K562 (cell line): ENCODE results near the gene FRMD4A. TPM values are rescaled to one million over a fixed set of nuclear protein-coding genes. Genes with fewer than 3 reads are reported as not detected.

Source experiments
- ATAC-seq: fragments of 200-7000 bp; cut with Tn5 transposase; 3 replicates; pipeline ENCODE4 v1.9.1; 2020; ENCODE audit warnings: moderate library complexity
- BruUV-seq: library from RNA; stranded (reverse); fragments of 400-500 nt; replicated peaks from 2 replicates; lab custom pipeline; 2021; lab: Mats Ljungman, UMichigan
- CTCF ChIA-PET: fragments of 300-600 bp; formaldehyde crosslinking; extraction: SDS; loops from one replicate; lab custom pipeline; 2021; ENCODE audit warnings: low intra/inter-chr PET ratio; lab: Yijun Ruan, JAX
- POLR2A ChIA-PET: fragments of 300-600, 350-650 bp; sonication (Branson Sonifier 250); formaldehyde crosslinking; extraction: SDS; loops from one replicate; lab custom pipeline; 2021; ENCODE audit warnings: antibody characterized with exemption, inconsistent platforms; lab: Yijun Ruan, JAX
- DNase-seq, 4 experiments: peaks; one replicate each; pipeline versions ENCODE4 v3.0.0 to v3.0.0-alpha.2; 2011 to 2018; ENCODE audit warnings: low spot score in 3 of 4, mixed read lengths in 3 of 4; ENCODE audit errors: extremely low read depth in 1 of 4
- FAIRE-seq: peaks from 2 replicates; lab custom pipeline; 2011; peaks lifted over from hg19 to GRCh38; lab: Jason Lieb, UNC
- H2AFZ ChIP-seq: 2 replicates; pipeline ENCODE4 v1.6.0; 2011; ENCODE audit warnings: low read depth, low read length, control low read depth, inconsistent platforms
- H3K27ac ChIP-seq: fragments of 200-600 bp; 3 replicates; pipeline ENCODE4 v1.8.0; 2011; ENCODE audit warnings: low read depth, mild to moderate bottlenecking, control low read depth, inconsistent platforms, low read length, moderate library complexity, mixed read lengths; ENCODE audit errors: extremely low read depth
- H3K27me3 ChIP-seq, 2 experiments: fragments of 300-600 bp in 1 of 2; 2 replicates in 1 of 2; 3 replicates in 1 of 2; pipeline versions ENCODE4 v1.6.0 to v1.8.0; 2011; ENCODE audit warnings: inconsistent platforms in 2 of 2, low read length in 2 of 2, mild to moderate bottlenecking in 1 of 2, mixed read lengths in 1 of 2, moderate library complexity in 1 of 2; ENCODE audit not compliant: control insufficient read depth in 2 of 2, insufficient read depth in 2 of 2
- H3K36me3 ChIP-seq: fragments of 300-600 bp; 3 replicates; pipeline ENCODE4 v1.8.0; 2011; ENCODE audit warnings: mild to moderate bottlenecking, low read length, inconsistent platforms; ENCODE audit not compliant: control insufficient read depth, insufficient read depth
- H3K4me1 ChIP-seq, 2 experiments: fragments of 200-600 bp in 1 of 2; replicated peaks in 1 of 2; 2 replicates in 1 of 2; 3 replicates in 1 of 2; pipeline versions ENCODE4 v1.5.1 to v1.8.0; 2011; ENCODE audit warnings: inconsistent platforms in 2 of 2, low read length in 2 of 2, mild to moderate bottlenecking in 1 of 2, mixed read lengths in 1 of 2, moderate library complexity in 1 of 2; ENCODE audit not compliant: control insufficient read depth in 2 of 2, insufficient read depth in 2 of 2
- H3K4me2 ChIP-seq: 2 replicates; pipeline ENCODE4 v1.6.1; 2011; ENCODE audit warnings: low read length, control low read depth, inconsistent platforms, mixed read lengths; ENCODE audit not compliant: insufficient read depth
- H3K4me3 ChIP-seq: fragments of 200-600 bp; sonication (generic), shearing (Covaris generic); 2 replicates; pipeline ENCODE4 v1.5.1; 2016; ENCODE audit warnings: control low read depth, inconsistent platforms
- H3K79me2 ChIP-seq: fragments of 200-600 bp; 3 replicates; pipeline ENCODE4 v1.8.0; 2011; ENCODE audit warnings: low read length, inconsistent platforms; ENCODE audit not compliant: control insufficient read depth, insufficient read depth
- H3K9ac ChIP-seq, 2 experiments: 2 replicates each; pipeline versions ENCODE4 v1.6.0 to v1.6.1; 2011; ENCODE audit warnings: low read depth in 2 of 2, low read length in 2 of 2, control low read depth in 1 of 2, inconsistent platforms in 1 of 2, mild to moderate bottlenecking in 1 of 2, mixed read lengths in 1 of 2; ENCODE audit not compliant: insufficient read depth in 1 of 2
- H3K9me1 ChIP-seq: one replicate; pipeline ENCODE4 v1.6.0; 2011; ENCODE audit warnings: inconsistent platforms, mild to moderate bottlenecking, low read length, moderate library complexity; ENCODE audit not compliant: control insufficient read depth, insufficient read depth
- H3K9me3 ChIP-seq: replicated peaks from 2 replicates; pipeline ENCODE4 v1.5.1; 2011; ENCODE audit warnings: low read depth, low read length, inconsistent platforms; ENCODE audit not compliant: control insufficient read depth, insufficient read depth
- H4K20me1 ChIP-seq: replicated peaks from 2 replicates; pipeline ENCODE4 v1.6.1; 2011; ENCODE audit warnings: low read length, inconsistent platforms, mixed read lengths; ENCODE audit not compliant: control insufficient read depth, insufficient read depth
- LARP7 ChIP-seq: fragments of 450-650 bp; IDR thresholded peaks from 2 replicates; pipeline ENCODE4 v1.6.1; 2016
- MAFK ChIP-seq: IDR thresholded peaks from 2 replicates; pipeline ENCODE4 v1.6.1; 2011; ENCODE audit warnings: low read length, improper control_type of control experiment
- SMARCA4 ChIP-seq: fragments of 450-650 bp; IDR thresholded peaks from 2 replicates; pipeline ENCODE4 v1.6.1; 2016
- STAT5A ChIP-seq: IDR thresholded peaks from 2 replicates; pipeline ENCODE4 v1.6.1; 2012; ENCODE audit warnings: low read length, inconsistent platforms, borderline replicate concordance
- ZNF133 ChIP-seq: fragments of 250-450 bp; sonication (Bioruptor Pico); IDR thresholded peaks from 2 replicates; pipeline ENCODE4 v1.4.0; 2020; ENCODE audit warnings: mild to moderate bottlenecking
- WGBS: fragments of 100-300 bp; shearing (Covaris generic); methylation state at CpG from one replicate; pipeline ENCODE4 v1.1.6; 2016; ENCODE audit warnings: low coverage, mixed read lengths; ENCODE audit not compliant: insufficient coverage; ENCODE audit errors: missing lambda C conversion rate; 5-methylcytosine and 5-hydroxymethylcytosine counted together
- in situ Hi-C: fragments of 300-500 bp; cut with MboI; formaldehyde crosslinking; loops from 4 replicates; pipeline ENCODE4 v1.15.0; 2018; ENCODE audit warnings: inconsistent platforms, mixed read lengths
- intact Hi-C: fragments of 100-400 bp; cut with micrococcal nuclease; formaldehyde crosslinking; loops from 2 replicates; pipeline ENCODE4 v1.14.2; 2022
- polyA plus RNA-seq, 8 experiments: library from polyadenylated mRNA; depleted of rRNA in 4 of 8; stranded (reverse) in 5 of 8; unstranded in 3 of 8; fragments of >200 nt; fragmentation: Nextera tagmentation in 2 of 8; fragmentation: Illumina TruSeq in 1 of 8; extraction: Ambion mirVana in 2 of 8; extraction: Trizol in 1 of 8; gene quantifications; 2 replicates each; pipeline versions ENCODE4 v1.2.1 to v1.2.3, GENCODE V29; 2011 to 2014; ENCODE audit warnings: inconsistent platforms in 1 of 8, missing spikeins in 1 of 8
- total RNA-seq, 7 experiments: library from RNA; depleted of rRNA in 6 of 7; stranded (reverse); fragments of >200 nt in 6 of 7; fragmentation: Illumina TruSeq in 2 of 7; extraction: Trizol in 2 of 7; gene quantifications; 2 replicates each; pipeline versions ENCODE4 v1.2.1 to v1.2.3, GENCODE V29; 2011 to 2021; ENCODE audit warnings: low replicate concordance in 1 of 7

The FRMD4A gene
- total and polyA plus RNA-seq, 9 of the 15 experiments (the other 6 are each of a cell fraction or from before 2014, with no cell fraction given): 0.80 to 5.2 (median 3.0) TPM

DNA sequence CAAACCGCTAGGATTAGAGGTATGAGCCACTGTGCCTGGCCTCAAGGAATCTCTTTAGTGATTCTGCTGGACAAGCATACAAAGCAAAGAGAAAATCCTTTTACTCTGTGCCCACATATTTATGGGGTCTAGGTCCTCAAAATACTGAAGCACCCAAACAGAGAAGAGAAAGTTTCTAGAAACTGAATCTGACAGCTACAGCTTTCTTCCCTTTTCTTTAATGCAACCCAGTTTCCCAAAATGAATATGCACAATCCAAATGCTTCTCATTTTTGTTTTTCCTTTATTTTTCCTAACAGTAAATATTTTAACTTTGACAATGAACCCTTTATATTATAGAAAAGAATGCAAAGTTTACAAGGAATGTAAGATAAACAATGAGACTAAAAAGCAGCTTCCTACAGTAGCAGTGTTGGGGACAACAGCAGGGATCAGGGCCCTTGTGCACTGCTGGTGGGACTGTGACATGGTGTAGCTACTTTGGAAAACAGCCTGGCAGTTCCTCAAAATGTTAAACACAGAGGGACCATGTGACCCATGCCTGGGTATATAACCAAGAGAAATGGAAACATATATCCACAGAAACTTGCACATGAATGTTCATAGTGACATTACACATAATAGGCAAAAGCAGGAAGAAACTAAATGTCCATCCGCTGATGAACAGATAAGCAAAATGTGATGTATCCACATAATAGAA lies 418.8 kb downstream of the FRMD4A start:
- FAIRE-seq (no peak), DNase-seq (no peak), ATAC-seq (no peak)
- no peak overlapping the region for H2AFZ ChIP-seq
- in situ Hi-C loops: no loop called here
- no peak overlapping the region for H3K4me3 ChIP-seq
- H3K4me2 ChIP-seq: no peak overlapping the region
- H3K4me1 ChIP-seq: no peaks in the 10 kb centered on the region
- ChIA-PET POLR2A (interaction anchor here (1.5 kb wide), 1 partner anchor 9 kb away, joined by 4 read pairs; no protein-coding TSS in a partner anchor), CTCF (no interaction called here)
- H3K9me3 ChIP-seq: no peaks in the 10 kb centered on the region
- intact Hi-C loops: no loop called here
- H3K27ac ChIP-seq: no peak overlapping the region
- H3K9ac ChIP-seq: no peak overlapping the region
- peaks cover 14 to 24% of the 10 kb centered on the region in 2 experiments; a peak in 3 of 5 replicates for H3K27me3 ChIP-seq
- H4K20me1 ChIP-seq: no peaks in the 10 kb centered on the region
- no peaks in the 10 kb centered on the region for H3K36me3 ChIP-seq
- TF ChIP-seq ZNF133 (CRISPR knock-in tag): no peak
- no TSS peak for BruUV-seq
- H3K9me1 ChIP-seq: no peaks in the 10 kb centered on the region
- no peaks in the 10 kb centered on the region for H3K79me2 ChIP-seq
- WGBS: 0% methylated on average over 2 of the region's 2 CpGs

DNA sequence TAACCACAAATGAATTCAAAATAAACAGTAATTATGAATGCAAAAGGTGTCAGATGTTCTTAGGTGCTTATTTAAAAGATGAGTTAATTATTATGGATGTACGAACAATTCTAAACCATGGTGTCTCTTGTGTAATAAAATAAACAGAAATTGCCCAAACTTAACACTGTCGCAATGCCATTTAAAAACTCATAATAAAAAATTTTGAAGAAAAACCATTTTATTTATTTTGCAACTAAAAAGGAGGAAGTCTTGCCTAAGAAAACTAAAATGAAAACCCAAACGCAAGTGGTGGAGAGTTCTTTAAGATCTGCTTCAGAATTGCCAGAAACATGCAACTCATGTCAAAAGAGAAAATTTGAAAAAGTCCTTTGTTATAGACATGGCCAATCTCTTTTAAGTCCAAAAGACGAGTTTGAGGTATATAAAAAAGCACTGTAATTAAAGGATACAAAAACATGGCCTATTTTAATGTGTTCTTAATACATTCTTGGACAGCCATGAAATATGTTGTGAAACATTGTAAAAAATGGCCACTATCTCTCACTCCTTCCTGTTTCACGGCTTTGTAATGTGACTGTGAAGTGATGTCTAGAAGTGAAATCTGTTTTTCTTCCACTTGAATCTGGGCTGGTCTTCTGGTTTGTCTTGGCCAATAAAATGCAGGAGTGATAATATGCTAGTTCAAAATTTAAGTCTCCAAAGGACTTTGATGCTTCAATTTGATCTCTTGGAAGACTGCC lies 421.0 kb downstream of the FRMD4A start:
- no peak overlapping the region for H3K4me3 ChIP-seq
- TF ChIP-seq STAT5A (no peak), LARP7 (no peak), SMARCA4 (no peak), MAFK (no peak)
- POLR2A ChIA-PET: no interaction called here
- no peaks in the 10 kb centered on the region for H3K79me2 ChIP-seq
- H3K9ac ChIP-seq: no peak overlapping the region
- CTCF ChIA-PET: no interaction called here
- H3K9me1 ChIP-seq: no peaks in the 10 kb centered on the region
- FAIRE-seq: no peak
- no peaks in the 10 kb centered on the region for H4K20me1 ChIP-seq
- H3K36me3 ChIP-seq: no peaks in the 10 kb centered on the region
- intact Hi-C loops: no loop called here
- H3K9me3 ChIP-seq: no peaks in the 10 kb centered on the region
- no peak for DNase-seq
- H3K4me2 ChIP-seq: no peak overlapping the region
- no peak overlapping the region for H2AFZ ChIP-seq
- no peak for ATAC-seq
- WGBS: 0% methylated on average over 5 of the region's 5 CpGs
- no peak overlapping the region for H3K27ac ChIP-seq
- no peaks in the 10 kb centered on the region for H3K4me1 ChIP-seq
- BruUV-seq: no TSS peak
- in situ Hi-C loops: no loop called here
- H3K27me3 ChIP-seq: peaks cover 6 to 18% of the 10 kb centered on the region in 2 experiments; a peak in 4 of 5 replicates
